Body of pancreas (tissue), 4 donors: ENCODE data around the gene MYEOV. TPM values are rescaled to one million over a fixed set of nuclear protein-coding genes. Genes with fewer than 3 reads are reported as not detected.

Source experiments
- ATAC-seq: fragments of 150-250 bp; one replicate; pipeline ENCODE4 v1.9.1; 2016
- DNase-seq, 4 donors: peaks; one replicate each; pipeline ENCODE4 v3.0.0-alpha.2; 2019
- H3K27ac ChIP-seq, 4 donors: fragments of 200-600 bp; sonication (generic); 1 replicate in 3 of 4; 2 replicates in 1 of 4; pipeline versions ENCODE4 v1.5.1 to v1.6.1; 2016 to 2019; ENCODE audit warnings: mild to moderate bottlenecking in 1 of 4, mixed read lengths in 1 of 4, moderate library complexity in 1 of 4
- H3K27me3 ChIP-seq, 2 donors: fragments of 200-600 bp; sonication (generic); one replicate each; pipeline ENCODE4 v1.6.0; 2016; ENCODE audit warnings: mild to moderate bottlenecking in 1 of 2
- H3K36me3 ChIP-seq, 2 donors: fragments of 200-600 bp; sonication (generic); replicated peaks in 1 of 2; 2 replicates each; pipeline ENCODE4 v1.5.1; 2016; ENCODE audit warnings: low read depth in 2 of 2; ENCODE audit not compliant: insufficient read depth in 1 of 2
- H3K4me1 ChIP-seq: fragments of 200-600 bp; sonication (generic); one replicate; pipeline ENCODE4 v1.6.0; 2016
- H3K4me3 ChIP-seq, 2 donors: fragments of 200-600 bp; sonication (generic); 1 replicate in 1 of 2; 2 replicates in 1 of 2; pipeline ENCODE4 v1.5.1; 2016 to 2019
- H3K9me3 ChIP-seq, 3 donors: fragments of 200-600 bp; sonication (generic); 1 replicate in 2 of 3; 2 replicates in 1 of 3; pipeline ENCODE4 v1.5.1; 2016
- POLR2A ChIP-seq, 3 donors: fragments of 450-650 bp; IDR thresholded peaks; one replicate each; pipeline ENCODE4 v1.6.1; 2016; ENCODE audit warnings: antibody characterized with exemption in 3 of 3, mild to moderate bottlenecking in 2 of 3
- WGBS, 2 donors: methylation state at CpG; one replicate each; pipeline ENCODE4 v1.1.5; 2017; 5-methylcytosine and 5-hydroxymethylcytosine counted together
- intact Hi-C: fragments of 100-400 bp; cut with DNase I; formaldehyde crosslinking; loops from one replicate; pipeline ENCODE4 v1.15.1; 2023
- total RNA-seq, 2 donors: library from RNA; depleted of rRNA; stranded (reverse); fragments of >200 nt; gene quantifications; one replicate each; pipeline ENCODE4 v1.1.0, GENCODE V29; 2016
- TF ChIP-seq, protein P1 (sequence below), 7 experiments: fragments of 450-650 bp in 4 of 7; fragments of 200-600 bp in 3 of 7; sonication (generic) in 3 of 7; IDR thresholded peaks; one replicate each; pipeline ENCODE4 v1.5.1; 2016 to 2019; ENCODE audit warnings: antibody characterized with exemption in 7 of 7

MYEOV gene
- total RNA-seq, 2 donors from 2014 or later, result 2.3 to 7.0 TPM

DNA sequence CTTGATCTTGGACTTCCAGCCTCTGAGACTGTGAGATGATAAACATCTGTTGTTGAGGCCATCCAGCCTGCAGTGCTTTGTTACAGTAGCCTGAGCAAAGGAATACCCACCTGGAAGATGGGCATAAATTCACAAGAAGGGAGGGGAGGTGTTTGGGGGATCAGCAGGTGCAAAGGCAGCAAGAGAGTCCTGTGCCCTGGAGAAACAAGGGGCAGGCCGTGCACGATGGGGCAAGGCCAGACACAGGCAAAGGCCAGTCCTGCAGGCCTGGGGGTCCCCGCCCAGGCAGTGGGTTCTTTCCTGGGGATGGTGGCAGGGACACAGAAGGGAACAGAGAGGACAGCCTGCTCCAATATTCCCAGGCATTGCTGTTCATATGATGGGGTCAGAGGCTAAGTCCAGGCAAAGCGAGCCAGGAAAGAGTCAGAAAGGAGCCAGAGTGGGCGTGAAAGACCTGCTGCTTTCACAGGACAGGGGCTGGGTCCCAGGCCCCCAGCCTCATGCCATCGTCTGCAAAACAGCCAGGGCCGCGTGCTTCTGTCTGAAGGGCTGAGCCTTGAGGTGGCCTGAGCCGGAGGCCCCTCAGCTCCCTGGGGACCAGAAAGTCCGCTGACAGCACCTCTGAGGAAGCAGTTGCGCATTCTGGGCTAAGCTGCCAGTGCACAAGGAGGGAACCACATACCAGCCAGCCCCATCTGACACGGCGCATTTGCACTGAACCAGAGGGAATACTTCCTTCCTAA is 48.8 kb downstream of the MYEOV start:
- intact Hi-C loops, result no loop called here
- no peak overlapping the region for H3K27ac ChIP-seq
- no peak for TF ChIP-seq POLR2A (IDR thresholded peaks at IDR 0.05)
- TF ChIP-seq, protein P1, sequence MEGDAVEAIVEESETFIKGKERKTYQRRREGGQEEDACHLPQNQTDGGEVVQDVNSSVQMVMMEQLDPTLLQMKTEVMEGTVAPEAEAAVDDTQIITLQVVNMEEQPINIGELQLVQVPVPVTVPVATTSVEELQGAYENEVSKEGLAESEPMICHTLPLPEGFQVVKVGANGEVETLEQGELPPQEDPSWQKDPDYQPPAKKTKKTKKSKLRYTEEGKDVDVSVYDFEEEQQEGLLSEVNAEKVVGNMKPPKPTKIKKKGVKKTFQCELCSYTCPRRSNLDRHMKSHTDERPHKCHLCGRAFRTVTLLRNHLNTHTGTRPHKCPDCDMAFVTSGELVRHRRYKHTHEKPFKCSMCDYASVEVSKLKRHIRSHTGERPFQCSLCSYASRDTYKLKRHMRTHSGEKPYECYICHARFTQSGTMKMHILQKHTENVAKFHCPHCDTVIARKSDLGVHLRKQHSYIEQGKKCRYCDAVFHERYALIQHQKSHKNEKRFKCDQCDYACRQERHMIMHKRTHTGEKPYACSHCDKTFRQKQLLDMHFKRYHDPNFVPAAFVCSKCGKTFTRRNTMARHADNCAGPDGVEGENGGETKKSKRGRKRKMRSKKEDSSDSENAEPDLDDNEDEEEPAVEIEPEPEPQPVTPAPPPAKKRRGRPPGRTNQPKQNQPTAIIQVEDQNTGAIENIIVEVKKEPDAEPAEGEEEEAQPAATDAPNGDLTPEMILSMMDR (IDR thresholded peaks at IDR 0.05), result no peak

GRCh38 chr11:69343401-69344321 is 49.7 kb downstream of the MYEOV start:
- TF ChIP-seq POLR2A (IDR thresholded peaks at IDR 0.05), result no peak
- TF ChIP-seq, protein P1 (IDR thresholded peaks at IDR 0.05), result no peak
- H3K27me3 ChIP-seq, result no peaks in the 10 kb centered on the region
- WGBS, 2 donors, result 93 to 97% methylated on average over 12 to 13 of the region's 13 CpGs
- H3K27ac ChIP-seq, result no peak overlapping the region
- no peak for DNase-seq
- no peaks in the 10 kb centered on the region for H3K4me1 ChIP-seq
- no peaks in the 10 kb centered on the region for H3K9me3 ChIP-seq
- no peak for ATAC-seq
- no peak overlapping the region for H3K4me3 ChIP-seq
- intact Hi-C loops, result no loop called here
- H3K36me3 ChIP-seq, result no peaks in the 10 kb centered on the region

More for the DNA sequence above, 48.8 kb downstream of the MYEOV start:
- Histone ChIP-seq H3K9me3 (no peaks in the 10 kb centered on the region), H3K36me3 (no peaks in the 10 kb centered on the region), H3K4me1 (peaks cover 4% of the 10 kb centered on the region), H3K4me3 (no peak overlapping the region), H3K27me3 (no peaks in the 10 kb centered on the region)
- WGBS, 2 donors, result 90 to 91% methylated on average over 12 of the region's 13 CpGs
- ATAC-seq, result no peak
- no peak for DNase-seq

DNA sequence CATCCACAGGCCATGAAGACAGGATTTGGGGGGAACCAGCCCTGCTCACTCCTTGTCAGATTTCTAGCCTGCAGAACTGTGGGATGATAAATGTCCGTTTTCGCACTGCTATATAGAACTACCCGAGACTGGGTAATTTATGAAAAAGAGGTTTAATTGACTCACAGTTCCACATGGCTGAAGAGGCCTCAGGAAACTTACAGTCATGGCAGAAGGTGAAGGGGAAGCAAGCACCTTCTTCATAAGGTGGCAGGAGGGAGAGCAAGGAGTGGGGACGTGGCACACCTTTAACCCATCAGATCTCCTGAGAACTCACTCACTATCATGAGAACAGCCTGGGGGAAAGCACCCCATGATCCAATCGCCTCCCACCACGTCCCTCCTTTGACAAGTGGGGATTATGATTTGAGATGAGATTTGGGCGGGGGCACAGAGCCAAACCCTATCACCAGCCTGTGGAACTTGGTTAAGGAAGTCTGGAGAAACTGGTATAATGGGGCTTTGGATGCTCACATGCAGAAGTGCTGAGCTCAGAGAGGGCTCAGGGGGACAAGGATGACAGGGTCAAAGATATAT is 50.7 kb downstream of the MYEOV start:
- TF ChIP-seq POLR2A (IDR thresholded peaks at IDR 0.05), result no peak
- TF ChIP-seq, protein P1 (IDR thresholded peaks at IDR 0.05), result no peak
- no peaks in the 10 kb centered on the region for H3K27me3 ChIP-seq
- no peak overlapping the region for H3K4me3 ChIP-seq
- H3K27ac ChIP-seq, result no peak overlapping the region
- H3K36me3 ChIP-seq, result no peaks in the 10 kb centered on the region
- ATAC-seq (no peak), DNase-seq (no peak)
- WGBS, 2 donors, result 81 to 82% methylated on average over 7 of the region's 7 CpGs
- H3K4me1 ChIP-seq, result no peaks in the 10 kb centered on the region
- intact Hi-C loops, result no loop called here
- H3K9me3 ChIP-seq, result no peaks in the 10 kb centered on the region

Other genes with a start within 250 kb of the MYEOV start
- gene TPCN2, start 245.2 kb upstream of the MYEOV start, total RNA-seq, result 10 to 100 TPM; 10.9 to 18.9 TPM
- gene SMIM38, start 138.2 kb upstream of the MYEOV start, total RNA-seq, result 10 to 100 TPM in 1 of 2 donors, 1 to 10 TPM in 1; 8.9 to 15.6 TPM
- gene LINC01488, start 187.5 kb downstream of the MYEOV start, total RNA-seq, result not detected